ENCODE measurements around the gene BCL7B.

BCL7B gene

DNA sequence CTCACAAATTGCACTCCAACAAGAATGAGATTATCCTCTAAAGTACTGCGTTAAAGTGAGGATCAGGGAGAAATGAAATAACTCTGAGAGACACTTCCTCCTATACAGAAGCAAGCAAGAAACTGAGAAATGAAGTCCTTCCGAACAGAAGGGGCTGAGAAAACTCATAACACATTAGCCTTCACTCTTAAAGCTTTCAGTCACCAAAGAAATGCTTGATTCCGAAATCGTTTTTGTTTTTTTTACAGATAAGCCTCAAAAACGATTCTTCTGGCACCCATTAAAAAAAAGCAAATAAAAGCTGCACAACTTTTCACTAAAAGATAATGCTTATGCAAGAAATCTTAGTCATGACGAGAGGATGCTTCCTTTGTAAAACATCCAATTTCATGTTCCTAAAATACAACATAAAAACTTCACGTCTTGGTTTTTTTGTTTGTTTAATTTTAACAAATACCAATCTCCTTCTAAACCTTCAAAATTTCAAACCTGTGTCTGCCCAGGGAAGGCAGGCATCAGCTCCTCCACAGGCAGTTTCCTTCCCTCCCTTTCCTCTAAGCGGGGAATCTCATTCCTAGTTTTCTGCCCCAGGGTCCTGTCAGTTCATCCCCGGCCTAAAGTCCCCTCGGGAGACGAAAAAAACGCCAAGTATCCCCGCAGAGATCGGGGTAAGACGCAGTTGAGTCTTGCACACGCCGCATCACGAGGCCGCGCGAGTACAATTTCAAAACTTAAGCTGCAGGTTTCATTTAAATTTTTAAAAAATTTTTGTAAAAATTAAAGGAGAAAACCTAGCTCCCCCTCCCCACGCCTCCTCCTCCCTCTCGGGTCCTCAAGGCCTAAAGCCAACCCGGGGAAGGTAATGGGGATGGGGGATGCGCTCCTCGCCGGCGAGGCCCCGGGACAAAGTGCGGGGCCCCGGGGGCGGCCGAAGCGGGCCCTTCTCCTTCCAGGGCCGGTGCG lies 36.5 kb downstream of the BCL7B start:
- H3K4me1 ChIP-seq (ENCODE audit: control insufficient read depth, insufficient read depth, low read length), result peaks cover 5% of the 10 kb centered on the region
- H3K4me3 ChIP-seq (ENCODE audit: insufficient read depth, low read depth, low read length), result peak overlapping the region; percentile 93
- 2% methylated on average over 34 to 36 of the region's 36 CpGs for WGBS, 2 experiments
- H3K36me3 ChIP-seq (ENCODE audit: control insufficient read depth, insufficient read depth, low read length), result peaks cover 23% of the 10 kb centered on the region
- peak overlapping the region; percentile 95 for H3K27ac ChIP-seq (ENCODE audit: insufficient read depth, low read depth, low read length, poor library complexity, severe bottlenecking)
- H3K27me3 ChIP-seq (ENCODE audit: control insufficient read depth, insufficient read depth, low read length, poor library complexity, severe bottlenecking), result no peaks in the 10 kb centered on the region
- no peaks in the 10 kb centered on the region for H3K9me3 ChIP-seq (ENCODE audit: control insufficient read depth, low read length)

DNA sequence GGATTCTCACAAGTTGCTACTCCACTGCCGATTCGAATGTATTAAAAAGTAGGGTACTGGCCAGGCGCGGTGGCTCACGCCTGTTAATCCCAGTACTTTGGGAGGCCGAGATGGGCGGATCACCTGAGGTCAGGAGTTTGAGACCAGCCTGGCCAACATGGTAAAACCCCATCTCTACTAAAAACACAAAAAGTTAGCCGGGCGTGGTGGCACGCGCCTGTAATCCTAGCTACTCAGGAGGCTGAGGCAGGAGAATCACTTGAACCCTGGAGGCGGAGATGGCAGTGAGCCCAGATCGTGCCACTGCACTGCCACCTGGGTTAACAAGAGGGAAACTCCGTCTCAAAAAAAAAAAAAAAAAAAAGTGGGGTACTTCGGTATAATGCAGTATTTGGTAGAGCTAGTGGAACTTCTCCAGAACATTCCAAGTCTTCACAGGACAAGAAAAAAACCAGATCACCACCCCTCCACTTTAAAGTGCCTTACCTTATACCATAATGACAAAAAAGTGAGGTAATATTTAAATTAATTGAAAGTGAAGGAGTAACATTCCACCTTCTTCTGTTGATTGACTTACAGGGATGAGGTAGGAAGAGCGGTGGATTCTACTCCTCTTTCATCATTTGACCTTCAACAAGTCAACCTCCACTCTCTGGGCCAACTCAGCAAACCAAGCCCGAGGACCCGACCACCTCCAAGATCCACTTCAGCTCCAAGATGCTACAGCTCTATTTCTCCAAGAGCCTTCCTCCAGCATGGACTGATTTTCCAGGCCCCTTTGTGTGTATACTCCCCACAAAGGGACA lies 37.4 kb downstream of the BCL7B start:
- peaks cover 5% of the 10 kb centered on the region for H3K4me1 ChIP-seq (ENCODE audit: control insufficient read depth, insufficient read depth, low read length)
- H3K4me3 ChIP-seq (ENCODE audit: insufficient read depth, low read depth, low read length), result peak overlapping the region; percentile 93
- 74 to 78% methylated on average over 17 of the region's 18 CpGs for WGBS, 2 experiments
- H3K9me3 ChIP-seq (ENCODE audit: control insufficient read depth, low read length), result no peaks in the 10 kb centered on the region
- peaks cover 25% of the 10 kb centered on the region for H3K36me3 ChIP-seq (ENCODE audit: control insufficient read depth, insufficient read depth, low read length)
- H3K27me3 ChIP-seq (ENCODE audit: control insufficient read depth, insufficient read depth, low read length, poor library complexity, severe bottlenecking), result no peaks in the 10 kb centered on the region
- H3K27ac ChIP-seq (ENCODE audit: insufficient read depth, low read depth, low read length, poor library complexity, severe bottlenecking), result no peak overlapping the region

DNA sequence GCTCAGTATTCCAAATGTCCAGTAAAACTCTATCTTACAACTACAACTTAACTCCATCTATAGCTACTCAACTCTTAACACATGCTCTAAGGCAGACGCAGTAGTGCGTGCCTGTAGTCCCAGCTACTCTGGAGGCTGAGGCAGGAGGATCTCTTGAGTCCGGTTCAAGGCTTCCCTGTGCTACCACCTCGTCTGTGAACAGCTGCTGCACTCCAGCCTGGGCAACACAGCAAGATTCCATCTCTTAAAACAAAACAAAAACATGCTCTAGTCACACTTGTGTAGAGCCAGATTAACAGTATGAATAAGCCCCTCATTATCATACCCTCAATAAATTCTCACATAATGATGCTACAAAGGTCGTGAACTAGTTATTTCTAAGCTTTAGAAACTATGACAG lies 39.0 kb downstream of the BCL7B start:
- no peak overlapping the region for H3K27ac ChIP-seq (ENCODE audit: insufficient read depth, low read depth, low read length, poor library complexity, severe bottlenecking)
- H3K27me3 ChIP-seq (ENCODE audit: control insufficient read depth, insufficient read depth, low read length, poor library complexity, severe bottlenecking), result no peaks in the 10 kb centered on the region
- WGBS, 2 experiments, result 90 to 91% methylated on average over 5 of the region's 5 CpGs
- peaks cover 27% of the 10 kb centered on the region for H3K36me3 ChIP-seq (ENCODE audit: control insufficient read depth, insufficient read depth, low read length)
- no peaks in the 10 kb centered on the region for H3K9me3 ChIP-seq (ENCODE audit: control insufficient read depth, low read length)
- peaks cover 5% of the 10 kb centered on the region for H3K4me1 ChIP-seq (ENCODE audit: control insufficient read depth, insufficient read depth, low read length)
- no peak overlapping the region for H3K4me3 ChIP-seq (ENCODE audit: insufficient read depth, low read depth, low read length)

DNA sequence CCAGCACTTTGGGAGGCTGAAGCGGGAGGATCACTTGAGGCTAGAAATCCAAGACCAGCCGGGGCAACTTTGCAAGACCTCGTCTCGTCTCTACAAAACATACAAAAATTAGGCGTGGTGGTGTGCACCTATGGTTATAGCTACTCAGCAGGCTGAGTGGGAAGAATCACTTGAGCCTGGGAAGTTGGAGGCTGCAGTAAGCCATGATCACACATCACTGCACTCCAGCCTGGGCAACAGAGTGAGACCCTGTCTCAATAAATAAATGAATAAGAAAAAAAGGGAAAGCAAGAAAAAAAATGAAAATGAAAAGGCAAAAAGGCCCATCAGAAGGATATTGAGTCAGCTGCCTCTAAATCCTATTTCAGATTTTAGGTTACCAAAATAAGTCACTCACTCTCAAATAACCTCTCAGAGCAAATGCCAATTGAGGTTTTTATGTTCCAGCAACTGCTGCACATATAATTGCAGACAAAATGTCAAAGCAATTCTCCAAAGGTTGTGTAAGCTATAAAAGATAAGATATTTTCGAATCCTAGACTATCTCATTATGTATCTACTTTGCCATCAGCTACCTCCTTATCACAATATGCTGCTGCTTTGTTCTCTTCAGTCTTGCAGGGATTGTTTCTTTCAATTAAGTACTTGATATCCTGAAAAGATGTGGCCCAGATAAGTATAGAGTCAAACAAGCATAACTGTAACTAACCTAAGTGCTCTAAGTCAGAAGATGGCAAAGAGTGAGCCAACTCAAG lies 40.1 kb downstream of the BCL7B start:
- Histone ChIP-seq H3K27ac (ENCODE audit: insufficient read depth, low read depth, low read length, poor library complexity, severe bottlenecking) (no peak overlapping the region), H3K36me3 (ENCODE audit: control insufficient read depth, insufficient read depth, low read length) (peaks cover 30% of the 10 kb centered on the region), H3K27me3 (ENCODE audit: control insufficient read depth, insufficient read depth, low read length, poor library complexity, severe bottlenecking) (no peaks in the 10 kb centered on the region), H3K4me1 (ENCODE audit: control insufficient read depth, insufficient read depth, low read length) (peaks cover 5% of the 10 kb centered on the region), H3K9me3 (ENCODE audit: control insufficient read depth, low read length) (no peaks in the 10 kb centered on the region), H3K4me3 (ENCODE audit: insufficient read depth, low read depth, low read length) (no peak overlapping the region)
- WGBS, 2 experiments, result 95 to 97% methylated on average over 5 to 6 of the region's 6 CpGs

DNA sequence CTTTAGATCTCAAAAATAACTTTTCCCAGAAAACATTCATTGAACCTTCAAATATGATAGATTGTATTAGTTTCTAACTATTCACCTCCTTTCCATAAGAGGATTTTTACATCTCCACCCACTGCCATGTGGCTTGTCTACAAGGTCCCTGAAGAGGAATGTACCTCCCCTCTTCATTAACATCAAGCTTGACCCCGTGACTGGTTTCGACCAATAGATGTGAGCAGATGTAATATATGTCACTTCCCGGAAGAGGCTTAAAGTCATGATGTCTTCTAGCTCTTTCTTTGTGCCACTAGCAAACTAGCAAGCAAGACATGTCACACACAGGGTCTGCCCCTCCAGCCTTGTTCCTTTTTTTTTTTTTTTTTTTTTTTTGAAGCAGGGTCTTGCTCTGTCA lies 42.3 kb downstream of the BCL7B start:
- Histone ChIP-seq H3K4me1 (ENCODE audit: control insufficient read depth, insufficient read depth, low read length) (peaks cover 3% of the 10 kb centered on the region), H3K27me3 (ENCODE audit: control insufficient read depth, insufficient read depth, low read length, poor library complexity, severe bottlenecking) (no peaks in the 10 kb centered on the region), H3K36me3 (ENCODE audit: control insufficient read depth, insufficient read depth, low read length) (peaks cover 35% of the 10 kb centered on the region), H3K4me3 (ENCODE audit: insufficient read depth, low read depth, low read length) (no peak overlapping the region), H3K9me3 (ENCODE audit: control insufficient read depth, low read length) (no peaks in the 10 kb centered on the region), H3K27ac (ENCODE audit: insufficient read depth, low read depth, low read length, poor library complexity, severe bottlenecking) (no peak overlapping the region)
- WGBS, 2 experiments, result 84 to 97% methylated on average over 3 of the region's 3 CpGs

DNA sequence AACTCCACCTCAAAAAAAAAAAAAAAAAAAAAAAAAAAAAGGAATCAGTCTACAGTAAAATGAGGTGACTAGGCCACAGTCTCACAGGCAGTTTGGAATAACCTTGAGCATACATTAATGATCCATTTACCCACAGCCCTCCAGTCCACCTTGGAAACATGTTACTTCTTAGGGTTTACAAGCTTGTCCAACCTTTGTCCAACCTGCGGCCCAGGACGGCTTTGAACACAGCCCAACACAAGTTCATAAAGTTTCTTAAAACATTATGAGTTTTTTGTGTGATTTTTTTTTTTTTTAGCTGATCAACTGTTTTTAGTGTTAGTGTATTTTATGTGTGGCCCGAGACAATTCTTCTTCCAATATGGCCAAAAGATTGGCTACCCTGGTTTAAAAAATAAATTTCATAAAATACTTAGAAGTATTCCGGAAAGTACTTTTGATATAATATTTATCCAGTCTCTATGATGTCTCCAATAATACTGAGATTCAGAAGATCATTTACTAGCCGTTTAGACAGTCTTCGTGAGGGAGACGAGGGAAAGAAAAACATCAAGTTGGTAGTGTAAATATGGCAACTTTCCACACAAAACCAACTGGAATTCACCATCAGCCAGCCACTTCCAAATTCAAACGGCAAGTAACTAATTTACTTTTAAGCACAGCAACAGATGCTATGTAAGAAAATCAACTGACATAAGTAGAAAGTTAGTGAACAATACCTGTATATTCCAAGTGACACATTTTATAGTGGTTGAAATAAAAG lies 45.3 kb downstream of the BCL7B start:
- Histone ChIP-seq H3K4me1 (ENCODE audit: control insufficient read depth, insufficient read depth, low read length) (no peaks in the 10 kb centered on the region), H3K27ac (ENCODE audit: insufficient read depth, low read depth, low read length, poor library complexity, severe bottlenecking) (no peak overlapping the region), H3K36me3 (ENCODE audit: control insufficient read depth, insufficient read depth, low read length) (peaks cover 48% of the 10 kb centered on the region), H3K4me3 (ENCODE audit: insufficient read depth, low read depth, low read length) (no peak overlapping the region), H3K9me3 (ENCODE audit: control insufficient read depth, low read length) (no peaks in the 10 kb centered on the region), H3K27me3 (ENCODE audit: control insufficient read depth, insufficient read depth, low read length, poor library complexity, severe bottlenecking) (no peaks in the 10 kb centered on the region)
- WGBS, 2 experiments, result 95 to 99% methylated on average over 6 to 7 of the region's 8 CpGs

DNA sequence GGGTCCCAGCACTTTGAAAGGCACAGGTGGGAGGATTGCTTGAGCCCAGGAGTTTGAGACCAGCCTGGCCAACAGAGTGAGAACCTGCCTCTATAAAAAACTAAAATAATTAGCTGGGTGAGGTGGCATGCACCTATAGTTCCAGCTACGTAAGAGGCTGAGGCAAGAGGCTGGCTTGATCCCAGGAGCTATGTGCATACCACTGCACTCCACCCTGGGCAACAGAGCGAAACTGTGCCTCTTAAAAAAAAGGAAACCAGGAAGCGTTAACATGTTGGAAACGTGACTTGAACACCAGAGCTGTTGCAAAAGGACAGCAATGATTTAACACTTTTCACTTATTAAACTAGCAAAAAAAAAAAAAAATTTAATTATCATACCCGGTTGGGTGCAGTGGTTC lies 48.0 kb downstream of the BCL7B start:
- Histone ChIP-seq H3K4me1 (ENCODE audit: control insufficient read depth, insufficient read depth, low read length) (no peaks in the 10 kb centered on the region), H3K36me3 (ENCODE audit: control insufficient read depth, insufficient read depth, low read length) (peaks cover 57% of the 10 kb centered on the region)
- WGBS, 2 experiments, result 93 to 95% methylated on average over 5 of the region's 5 CpGs

DNA sequence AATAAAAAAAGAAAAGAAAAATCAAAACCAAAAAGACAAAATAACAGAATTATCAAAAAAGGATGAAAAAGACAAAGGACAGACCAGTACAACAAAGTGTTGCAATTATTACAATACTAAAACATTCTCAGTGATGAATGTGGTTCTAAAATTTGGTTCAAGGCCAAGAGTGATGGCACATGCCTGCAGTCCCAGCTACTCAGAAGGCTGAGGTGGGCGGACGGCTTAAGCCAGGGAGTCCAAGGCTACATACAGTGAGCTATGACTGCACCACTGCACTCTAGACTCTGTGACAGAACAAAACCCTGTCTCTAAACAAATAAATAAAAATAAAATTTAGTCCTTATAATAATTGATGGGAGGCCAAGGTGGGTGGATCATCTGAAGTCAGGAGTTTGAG lies 49.9 kb downstream of the BCL7B start:
- Histone ChIP-seq H3K4me3 (ENCODE audit: insufficient read depth, low read depth, low read length) (no peak overlapping the region), H3K36me3 (ENCODE audit: control insufficient read depth, insufficient read depth, low read length) (peaks cover 71% of the 10 kb centered on the region), H3K27ac (ENCODE audit: insufficient read depth, low read depth, low read length, poor library complexity, severe bottlenecking) (no peak overlapping the region), H3K9me3 (ENCODE audit: control insufficient read depth, low read length) (no peaks in the 10 kb centered on the region), H3K4me1 (ENCODE audit: control insufficient read depth, insufficient read depth, low read length) (no peaks in the 10 kb centered on the region), H3K27me3 (ENCODE audit: control insufficient read depth, insufficient read depth, low read length, poor library complexity, severe bottlenecking) (no peaks in the 10 kb centered on the region)
- 95 to 96% methylated on average over 2 of the region's 2 CpGs for WGBS, 2 experiments

More for the DNA sequence above, 48.0 kb downstream of the BCL7B start:
- Histone ChIP-seq H3K9me3 (ENCODE audit: control insufficient read depth, low read length) (no peaks in the 10 kb centered on the region), H3K4me3 (ENCODE audit: insufficient read depth, low read depth, low read length) (no peak overlapping the region), H3K27ac (ENCODE audit: insufficient read depth, low read depth, low read length, poor library complexity, severe bottlenecking) (no peak overlapping the region), H3K27me3 (ENCODE audit: control insufficient read depth, insufficient read depth, low read length, poor library complexity, severe bottlenecking) (no peaks in the 10 kb centered on the region)

DNA sequence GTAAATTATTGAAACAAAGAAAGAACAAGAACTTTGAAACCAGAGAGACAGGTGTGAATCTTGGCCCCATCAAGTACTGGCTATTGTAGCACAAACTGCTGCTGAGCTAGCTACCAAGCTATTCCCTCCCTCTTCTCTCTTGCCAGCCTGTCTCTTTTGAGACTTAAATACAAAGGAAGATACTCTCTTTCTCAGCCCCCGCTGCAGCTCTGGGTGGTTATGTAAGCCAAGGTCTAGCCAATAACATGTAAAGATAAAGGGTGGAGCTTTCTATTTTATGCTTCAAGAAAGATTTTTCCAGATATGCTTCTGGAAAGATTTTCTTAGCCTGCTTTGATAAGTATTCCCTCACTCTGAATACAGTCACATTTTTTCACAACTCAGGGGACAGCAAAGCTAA lies 52.6 kb downstream of the BCL7B start:
- WGBS, 2 experiments, result 93% methylated on average over 1 of the region's 1 CpG; no CpG with 5 or more reads in 1 of the 2 experiments
- no peaks in the 10 kb centered on the region for H3K9me3 ChIP-seq (ENCODE audit: control insufficient read depth, low read length)
- no peak overlapping the region for H3K27ac ChIP-seq (ENCODE audit: insufficient read depth, low read depth, low read length, poor library complexity, severe bottlenecking)
- H3K27me3 ChIP-seq (ENCODE audit: control insufficient read depth, insufficient read depth, low read length, poor library complexity, severe bottlenecking), result no peaks in the 10 kb centered on the region
- H3K36me3 ChIP-seq (ENCODE audit: control insufficient read depth, insufficient read depth, low read length), result peaks cover 71% of the 10 kb centered on the region
- no peaks in the 10 kb centered on the region for H3K4me1 ChIP-seq (ENCODE audit: control insufficient read depth, insufficient read depth, low read length)
- no peak overlapping the region for H3K4me3 ChIP-seq (ENCODE audit: insufficient read depth, low read depth, low read length)

Data from ectodermal cell (in vitro differentiated cells).